HG02938 (cell line): ENCODE data around the gene TICRR.

ENCODE experiments used
- ATAC-seq: cut with Tn5 transposase; IDR thresholded peaks from one replicate; pipeline ENCODE4 v1.9.1; 2021; ENCODE audit warnings: mild to moderate bottlenecking, moderate library complexity; ENCODE audit not compliant: unreplicated experiment

Gene TICRR

GRCh38 chr15:89670971-89671560 is 95.8 kb downstream of the TICRR start:
- ATAC-seq: no peak

GRCh38 chr15:89671687-89672086 is 96.4 kb downstream of the TICRR start:
- no peak for ATAC-seq

DNA sequence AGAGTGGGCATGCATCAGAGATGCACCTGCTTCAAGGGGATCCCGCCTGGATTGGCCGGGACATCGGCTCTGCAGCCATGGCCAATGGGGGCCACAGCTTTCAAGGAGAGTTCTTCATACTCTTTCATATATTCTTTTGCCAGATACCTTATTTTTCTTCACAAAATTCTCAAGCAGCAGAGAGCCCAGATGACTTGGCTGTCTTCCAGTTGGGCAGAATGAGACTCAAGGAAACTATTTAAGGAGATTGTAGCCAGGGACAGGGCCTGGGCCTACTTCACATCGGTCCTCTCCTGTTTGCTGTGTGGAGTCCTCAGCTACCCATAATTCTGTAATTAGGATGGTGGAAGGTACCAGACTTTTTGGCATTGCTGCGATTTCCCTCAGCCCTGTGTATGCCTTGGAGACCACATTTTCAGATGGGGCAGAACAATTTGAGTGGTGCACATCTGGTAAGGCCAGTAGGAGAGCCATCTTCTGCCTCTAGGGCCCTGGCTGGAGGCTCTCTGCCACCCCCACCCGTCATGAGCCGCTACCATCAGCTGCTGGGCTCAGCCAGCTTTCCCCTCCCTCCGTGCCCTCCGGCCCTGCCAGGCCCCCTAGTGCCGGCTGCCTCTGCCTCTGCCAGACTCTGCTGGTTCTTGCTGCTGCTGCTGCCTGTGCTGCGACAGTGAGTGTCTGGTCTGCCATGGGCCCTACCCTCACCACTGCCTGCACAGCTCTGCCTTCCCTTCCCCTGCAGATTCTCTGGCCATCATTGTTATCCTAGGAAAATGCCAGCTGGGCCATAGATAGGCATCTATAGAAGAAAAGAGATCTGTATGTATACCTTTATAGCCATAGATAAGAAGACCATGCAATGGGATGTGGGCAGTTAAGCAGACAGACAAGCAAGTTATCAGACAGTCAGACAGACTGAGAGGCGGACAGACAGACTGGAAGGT is 97.2 kb downstream of the TICRR start:
- no peak for ATAC-seq

GRCh38 chr15:89673165-89673512 is 97.9 kb downstream of the TICRR start:
- no peak for ATAC-seq

GRCh38 chr15:89674526-89674925 is 99.3 kb downstream of the TICRR start:
- ATAC-seq: no peak

DNA sequence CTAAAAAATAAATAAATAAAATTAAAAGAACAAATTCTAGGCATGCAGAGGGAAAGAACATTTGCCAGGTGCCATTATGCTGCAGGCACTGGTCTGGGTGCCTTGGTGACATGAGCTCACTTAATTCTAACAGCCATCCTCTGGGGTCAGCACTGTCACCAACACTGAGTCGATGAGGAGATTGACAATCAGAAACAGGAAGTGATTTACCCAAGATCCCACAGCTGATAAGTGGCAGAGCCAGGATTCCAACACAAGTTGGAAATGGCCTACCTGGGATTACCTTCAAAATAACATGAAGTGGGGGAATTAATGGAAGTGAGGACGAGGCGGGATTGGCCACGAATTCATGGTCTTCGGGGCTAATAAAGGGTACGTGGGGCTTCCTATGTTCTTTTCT is 100.3 kb downstream of the TICRR start:
- no peak for ATAC-seq

- no peak for ATAC-seq
These were observed 102.1 kb downstream of the TICRR start for GRCh38 chr15:89677381-89677780.
